Natural killer cell (primary cell): ENCODE measurements around the gene ABCA9. TPM values are rescaled to one million over a fixed set of nuclear protein-coding genes. Genes with fewer than 3 reads are reported as not detected.
"Not testable (repeated sequence)": the region's sequence is repeated elsewhere in the genome, so short reads cannot be mapped to it uniquely, and the experiment has no call there.

ENCODE experiments used
- ATAC-seq, 3 donors: fragments of 150-1000 bp in 2 of 3; fragments of 200-7000 bp in 1 of 3; cut with Tn5 transposase; 1 replicate in 1 of 3; 2 replicates in 2 of 3; pipeline ENCODE4 v1.10.0; 2021; ENCODE audit warnings: mild to moderate bottlenecking in 2 of 3, moderate library complexity in 2 of 3
- DNase-seq, 2 donors: peaks; one replicate each; pipeline versions ENCODE4 v3.0.0 to v3.0.0-alpha.2; 2013 to 2021; ENCODE audit warnings: mixed read lengths in 1 of 2
- H3K27ac ChIP-seq: one replicate; pipeline ENCODE4 v1.5.1; 2013; ENCODE audit warnings: mild to moderate bottlenecking, low read length
- H3K27me3 ChIP-seq: one replicate; pipeline ENCODE4 v1.6.1; 2013; ENCODE audit warnings: low read length; ENCODE audit not compliant: control insufficient read depth, insufficient read depth
- H3K36me3 ChIP-seq: one replicate; pipeline ENCODE4 v1.6.1; 2013; ENCODE audit warnings: low read length; ENCODE audit not compliant: control insufficient read depth, insufficient read depth
- H3K4me1 ChIP-seq: one replicate; pipeline ENCODE4 v1.6.1; 2013; ENCODE audit warnings: low read length; ENCODE audit not compliant: control insufficient read depth, insufficient read depth
- H3K4me3 ChIP-seq: one replicate; pipeline ENCODE4 v1.5.1; 2013; ENCODE audit warnings: low read length
- H3K9me3 ChIP-seq: one replicate; pipeline ENCODE4 v1.6.1; 2013; ENCODE audit warnings: low read length; ENCODE audit not compliant: control insufficient read depth, insufficient read depth
- H3K27ac Mint-ChIP-seq, 2 donors: one replicate each; pipeline ENCODE4 v1.8.0; 2022; ENCODE audit warnings: mild to moderate bottlenecking in 2 of 2, mixed read lengths in 2 of 2, moderate library complexity in 1 of 2
- H3K27me3 Mint-ChIP-seq, 2 donors: one replicate each; pipeline ENCODE4 v1.8.0; 2022; ENCODE audit warnings: low read depth in 2 of 2, mixed read lengths in 2 of 2
- H3K36me3 Mint-ChIP-seq: one replicate; pipeline ENCODE4 v1.8.0; 2022; ENCODE audit warnings: mixed read lengths
- H3K4me1 Mint-ChIP-seq, 2 donors: one replicate each; pipeline ENCODE4 v1.8.0; 2022; ENCODE audit warnings: mixed read lengths in 2 of 2
- H3K4me3 Mint-ChIP-seq: one replicate; pipeline ENCODE4 v1.8.0; 2022; ENCODE audit warnings: mild to moderate bottlenecking, moderate library complexity, mixed read lengths
- H3K9me3 Mint-ChIP-seq, 2 donors: one replicate each; pipeline ENCODE4 v1.8.0; 2022; ENCODE audit warnings: mixed read lengths in 2 of 2
- WGBS: methylation state at CpG from one replicate; pipeline ENCODE4 v1.1.7; 2013; ENCODE audit warnings: missing lambda C conversion rate; ENCODE audit not compliant: insufficient coverage; 5-methylcytosine and 5-hydroxymethylcytosine counted together
- intact Hi-C: fragments of 100-400 bp; cut with micrococcal nuclease; formaldehyde crosslinking; loops from one replicate; pipeline ENCODE4 v1.14.2; 2022
- total RNA-seq, 4 donors: library from RNA; stranded (reverse); fragments of 120-200 nt in 1 of 4; gene quantifications; one replicate each; pipeline versions ENCODE4 v1.2.3 to v1.2.4, GENCODE V29; 2013 to 2022
- TF ChIP-seq, protein P1 (sequence below): fragments of 200-600 bp; IDR thresholded peaks from one replicate; pipeline ENCODE4 v1.8.0; 2022; ENCODE audit warnings: antibody characterized with exemption

Gene ABCA9
- total RNA-seq, 3 donors from 2014 or later (not counting 1 experiment from before 2014, with no cell fraction given), result 0.05 to 1.2 (median 0.63) TPM

DNA sequence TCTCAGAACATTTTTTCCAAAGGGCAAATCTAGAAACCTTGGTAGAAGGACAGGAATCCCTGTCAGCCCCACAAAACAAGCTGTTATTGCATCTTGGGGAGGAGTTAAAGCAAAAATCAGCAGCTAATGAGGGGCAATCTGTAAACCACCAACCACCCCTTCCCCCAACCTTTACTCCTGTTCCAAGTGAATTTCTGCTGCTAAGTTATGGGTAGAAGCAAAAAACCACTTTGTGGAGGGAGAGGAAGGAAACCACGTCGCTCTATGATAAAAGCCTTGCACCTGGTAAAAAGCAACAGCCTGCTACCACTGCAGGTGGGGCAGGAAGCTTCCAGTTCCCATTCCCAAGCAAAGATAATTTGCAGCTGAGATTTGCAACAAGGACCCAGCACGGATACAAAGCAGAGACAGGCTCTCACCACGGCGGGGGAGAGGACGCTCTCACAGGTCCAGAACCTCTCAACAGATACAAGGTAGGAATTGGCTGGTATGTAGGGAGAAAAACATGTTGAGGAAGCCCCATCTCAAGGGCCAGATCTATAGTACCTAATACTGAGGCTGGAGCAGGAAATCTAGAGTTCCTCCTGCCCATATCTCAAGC is 116.2 kb downstream of the ABCA9 start:
- no peaks in the 10 kb centered on the region for H3K9me3 Mint-ChIP-seq
- H3K36me3 Mint-ChIP-seq, result no peaks in the 10 kb centered on the region
- ATAC-seq, result no peak
- no peaks in the 10 kb centered on the region for H3K4me1 ChIP-seq
- no peak overlapping the region for H3K4me3 Mint-ChIP-seq
- H3K27me3 Mint-ChIP-seq, result peaks cover 12 to 28% of the 10 kb centered on the region in 2 donors
- no peak overlapping the region for H3K27ac Mint-ChIP-seq
- intact Hi-C loops, result no loop called here
- no peak overlapping the region for H3K4me3 ChIP-seq
- H3K27me3 ChIP-seq, result no peaks in the 10 kb centered on the region
- no peak overlapping the region for H3K27ac ChIP-seq
- H3K36me3 ChIP-seq, result no peaks in the 10 kb centered on the region
- no peak for DNase-seq
- H3K4me1 Mint-ChIP-seq, result peaks cover 0 to 6% of the 10 kb centered on the region in 2 donors
- no peaks in the 10 kb centered on the region for H3K9me3 ChIP-seq
- TF ChIP-seq, protein P1, sequence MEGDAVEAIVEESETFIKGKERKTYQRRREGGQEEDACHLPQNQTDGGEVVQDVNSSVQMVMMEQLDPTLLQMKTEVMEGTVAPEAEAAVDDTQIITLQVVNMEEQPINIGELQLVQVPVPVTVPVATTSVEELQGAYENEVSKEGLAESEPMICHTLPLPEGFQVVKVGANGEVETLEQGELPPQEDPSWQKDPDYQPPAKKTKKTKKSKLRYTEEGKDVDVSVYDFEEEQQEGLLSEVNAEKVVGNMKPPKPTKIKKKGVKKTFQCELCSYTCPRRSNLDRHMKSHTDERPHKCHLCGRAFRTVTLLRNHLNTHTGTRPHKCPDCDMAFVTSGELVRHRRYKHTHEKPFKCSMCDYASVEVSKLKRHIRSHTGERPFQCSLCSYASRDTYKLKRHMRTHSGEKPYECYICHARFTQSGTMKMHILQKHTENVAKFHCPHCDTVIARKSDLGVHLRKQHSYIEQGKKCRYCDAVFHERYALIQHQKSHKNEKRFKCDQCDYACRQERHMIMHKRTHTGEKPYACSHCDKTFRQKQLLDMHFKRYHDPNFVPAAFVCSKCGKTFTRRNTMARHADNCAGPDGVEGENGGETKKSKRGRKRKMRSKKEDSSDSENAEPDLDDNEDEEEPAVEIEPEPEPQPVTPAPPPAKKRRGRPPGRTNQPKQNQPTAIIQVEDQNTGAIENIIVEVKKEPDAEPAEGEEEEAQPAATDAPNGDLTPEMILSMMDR, result no peak
- WGBS, result 29% methylated on average over 6 of the region's 6 CpGs

DNA sequence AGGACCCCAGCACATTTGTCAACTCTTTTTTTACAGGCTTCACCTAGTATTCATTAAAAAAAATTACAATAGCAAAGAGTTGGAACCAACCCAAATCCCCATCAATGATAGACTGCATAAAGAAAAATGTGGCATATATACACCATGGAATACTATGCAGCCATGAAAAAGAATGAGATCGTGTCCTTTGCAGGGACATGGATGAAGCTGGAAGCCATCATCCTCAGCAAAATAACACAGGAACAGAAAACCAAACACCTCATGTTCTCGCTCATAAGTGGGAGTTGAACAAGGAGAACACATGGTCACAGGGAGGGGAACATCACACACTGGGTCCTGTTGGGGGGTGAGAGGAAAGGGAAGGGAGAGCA is 116.9 kb downstream of the ABCA9 start:
- H3K9me3 Mint-ChIP-seq, DNase-seq, H3K4me3 Mint-ChIP-seq, H3K36me3 Mint-ChIP-seq, ATAC-seq, H3K9me3 ChIP-seq, intact Hi-C loops, H3K27ac Mint-ChIP-seq, H3K4me3 ChIP-seq, H3K4me1 Mint-ChIP-seq, H3K27me3 ChIP-seq, H3K4me1 ChIP-seq, H3K36me3 ChIP-seq, H3K27ac ChIP-seq: not testable (repeated sequence)
- peaks cover 11 to 21% of the 10 kb centered on the region in 2 donors for H3K27me3 Mint-ChIP-seq
- 90% methylated on average over 2 of the region's 2 CpGs for WGBS

DNA sequence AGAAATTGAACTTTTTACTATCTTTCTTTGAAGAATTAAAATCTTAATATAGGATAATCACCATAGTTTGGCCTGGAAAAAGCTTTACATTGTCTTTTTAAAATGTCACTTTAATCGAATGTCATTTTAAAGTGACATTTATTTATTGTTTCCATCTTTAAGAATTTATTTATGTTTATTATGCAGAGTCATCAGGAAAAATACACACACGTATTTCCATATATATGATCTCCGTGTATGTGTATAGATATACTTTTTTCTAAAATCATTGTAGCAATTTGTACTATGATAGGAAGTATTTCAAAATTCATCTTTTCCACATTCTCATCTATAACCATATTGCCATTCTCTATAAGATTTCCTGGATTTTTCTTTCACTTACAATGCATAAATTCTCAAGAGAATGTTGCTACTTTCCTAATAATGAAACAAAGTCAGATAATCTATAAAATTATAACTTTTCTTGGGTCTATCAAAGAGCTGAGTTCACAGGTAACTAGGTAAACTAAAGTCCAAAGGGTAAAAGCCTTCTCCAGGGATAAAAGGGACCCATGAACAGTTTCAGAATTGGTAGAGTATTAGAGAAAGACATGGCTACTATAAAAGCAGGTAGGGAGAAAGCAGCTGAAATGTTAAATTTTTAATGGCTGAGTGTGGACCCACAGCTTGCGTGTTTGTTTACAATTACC is 117.5 kb downstream of the ABCA9 start:
- Mint-ChIP-seq H3K27ac (no peak overlapping the region), H3K9me3 (no peaks in the 10 kb centered on the region), H3K4me3 (no peak overlapping the region), H3K27me3 (peaks cover 11 to 17% of the 10 kb centered on the region in 2 donors), H3K36me3 (no peaks in the 10 kb centered on the region), H3K4me1 (peaks cover 0 to 6% of the 10 kb centered on the region in 2 donors)
- no peaks in the 10 kb centered on the region for H3K4me1 ChIP-seq
- ATAC-seq (no peak), DNase-seq (no peak)
- no peaks in the 10 kb centered on the region for H3K9me3 ChIP-seq
- TF ChIP-seq, protein P1, result no peak
- H3K36me3 ChIP-seq, result no peaks in the 10 kb centered on the region
- no peaks in the 10 kb centered on the region for H3K27me3 ChIP-seq
- 100% methylated on average over 1 of the region's 4 CpGs for WGBS
- no peak overlapping the region for H3K4me3 ChIP-seq
- H3K27ac ChIP-seq, result no peak overlapping the region
- intact Hi-C loops, result no loop called here

DNA sequence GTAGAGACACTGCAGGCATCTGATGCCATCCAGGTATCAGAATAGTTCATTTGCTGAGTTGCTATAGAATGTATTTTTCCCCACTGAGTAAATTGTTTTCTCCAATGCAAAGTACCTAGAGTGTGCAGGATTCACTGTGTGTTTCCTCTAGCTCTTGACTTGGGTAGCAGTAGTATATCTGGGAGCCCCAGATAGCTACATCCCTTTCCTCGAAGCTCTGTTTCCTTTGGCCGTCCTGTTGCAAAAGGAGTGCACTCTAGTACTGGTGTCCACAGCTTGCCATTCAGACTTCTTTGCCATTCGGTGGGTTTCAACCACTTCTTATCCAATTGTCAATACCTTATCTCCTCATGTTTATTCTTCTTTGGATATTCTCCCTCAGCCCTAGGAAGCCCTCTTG is 118.3 kb downstream of the ABCA9 start:
- no peaks in the 10 kb centered on the region for H3K36me3 Mint-ChIP-seq
- 92% methylated on average over 3 of the region's 3 CpGs for WGBS

More for the DNA sequence above, 118.3 kb downstream of the ABCA9 start:
- no peaks in the 10 kb centered on the region for H3K27me3 ChIP-seq
- H3K27me3 Mint-ChIP-seq, result peaks cover 11 to 17% of the 10 kb centered on the region in 2 donors
- no peaks in the 10 kb centered on the region for H3K9me3 ChIP-seq
- ATAC-seq (no peak), DNase-seq (no peak)
- no peaks in the 10 kb centered on the region for H3K9me3 Mint-ChIP-seq
- H3K4me3 Mint-ChIP-seq, result no peak overlapping the region
- H3K27ac Mint-ChIP-seq, result no peak overlapping the region
- no peaks in the 10 kb centered on the region for H3K36me3 ChIP-seq
- H3K4me1 Mint-ChIP-seq, result peaks cover 0 to 6% of the 10 kb centered on the region in 2 donors
- no peak overlapping the region for H3K4me3 ChIP-seq
- H3K27ac ChIP-seq, result no peak overlapping the region
- TF ChIP-seq, protein P1, result no peak
- no peaks in the 10 kb centered on the region for H3K4me1 ChIP-seq
- intact Hi-C loops, result no loop called here
